Measurements from ENCODE around the gene GLT8D2.

GLT8D2 gene

GRCh38 chr12:103960616-103961227 is 89.3 kb downstream of the GLT8D2 start:
- no peak for DNase-seq (ENCODE audit: low read depth, low spot score)

DNA sequence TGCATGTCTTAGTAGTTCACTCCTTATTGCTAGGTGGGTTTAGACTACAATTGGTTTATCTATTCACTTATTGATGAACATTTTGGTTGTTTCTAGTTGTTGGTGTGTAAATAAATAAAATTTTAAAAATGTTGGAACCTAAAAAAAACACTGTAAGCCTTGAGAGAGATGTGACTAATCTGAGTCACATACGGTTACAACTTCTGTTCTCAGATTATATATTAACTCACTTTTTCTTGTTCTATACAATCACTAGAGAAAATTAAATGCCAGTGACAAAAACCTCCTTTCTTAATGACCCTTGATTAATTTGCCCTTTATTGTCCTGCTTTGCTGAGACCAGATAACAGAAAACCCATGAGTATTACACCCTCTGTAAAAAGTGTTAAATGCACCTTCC is 91.4 kb downstream of the GLT8D2 start:
- no peak overlapping the region for H3K4me3 ChIP-seq (ENCODE audit: low read length)
- no peak for DNase-seq (ENCODE audit: low read depth, low spot score)

More at GRCh38 chr12:103960616-103961227, 89.3 kb downstream of the GLT8D2 start:
- no peak overlapping the region for H3K4me3 ChIP-seq (ENCODE audit: low read length)

DNA sequence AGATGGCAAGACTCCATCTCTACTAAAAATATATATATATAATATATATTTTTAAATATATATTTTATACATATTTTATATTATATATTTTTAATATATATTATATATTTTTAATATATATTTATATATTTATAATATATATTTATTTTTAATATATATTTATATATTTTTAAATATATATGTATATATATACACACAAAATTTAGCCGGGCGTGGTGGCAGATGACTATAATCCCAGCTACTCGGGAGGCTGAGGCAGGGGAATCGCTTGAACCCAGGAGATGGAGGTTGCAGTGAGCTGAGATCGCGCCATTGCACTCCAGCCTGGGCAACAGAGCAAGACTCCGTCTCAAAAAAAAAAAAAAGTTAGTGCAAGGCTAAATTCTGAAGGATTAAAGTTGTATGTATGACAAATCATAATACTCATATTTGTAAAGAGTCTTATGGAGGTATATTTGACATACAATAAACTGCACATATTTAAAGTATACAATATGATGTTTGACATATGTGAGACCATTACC is 92.1 kb downstream of the GLT8D2 start:
- DNase-seq (ENCODE audit: low read depth, low spot score): no peak
- peak overlapping the region; percentile 96 for H3K4me3 ChIP-seq (ENCODE audit: low read length)

DNA sequence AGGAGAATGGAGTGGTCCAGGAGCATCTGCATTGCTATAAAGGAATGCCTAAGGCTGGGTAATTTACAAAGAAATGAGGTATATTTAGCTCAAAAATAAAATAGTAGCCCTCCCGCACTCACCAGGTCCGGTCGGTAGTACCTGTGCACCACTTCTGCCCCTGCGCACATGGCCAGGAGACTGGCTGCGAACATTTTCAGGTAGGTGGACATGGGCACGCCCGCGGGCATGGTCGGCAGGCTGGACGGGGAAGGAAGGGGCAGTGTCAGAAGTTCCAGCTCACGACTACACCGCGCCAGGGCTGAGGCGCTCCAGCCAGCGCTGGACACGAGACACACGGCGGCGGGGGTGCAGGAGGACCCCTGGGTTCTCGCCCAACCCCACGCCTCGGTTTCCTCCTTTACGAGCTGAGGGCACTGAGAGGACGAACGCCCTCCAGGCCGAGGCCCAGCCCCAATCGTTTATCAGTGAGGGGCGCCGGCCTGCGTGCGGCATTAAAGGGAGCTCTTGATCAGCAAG is 93.4 kb downstream of the GLT8D2 start:
- peak overlapping the region; percentile 96 for H3K4me3 ChIP-seq (ENCODE audit: low read length)
- DNase-seq (ENCODE audit: low read depth, low spot score): no peak

DNA sequence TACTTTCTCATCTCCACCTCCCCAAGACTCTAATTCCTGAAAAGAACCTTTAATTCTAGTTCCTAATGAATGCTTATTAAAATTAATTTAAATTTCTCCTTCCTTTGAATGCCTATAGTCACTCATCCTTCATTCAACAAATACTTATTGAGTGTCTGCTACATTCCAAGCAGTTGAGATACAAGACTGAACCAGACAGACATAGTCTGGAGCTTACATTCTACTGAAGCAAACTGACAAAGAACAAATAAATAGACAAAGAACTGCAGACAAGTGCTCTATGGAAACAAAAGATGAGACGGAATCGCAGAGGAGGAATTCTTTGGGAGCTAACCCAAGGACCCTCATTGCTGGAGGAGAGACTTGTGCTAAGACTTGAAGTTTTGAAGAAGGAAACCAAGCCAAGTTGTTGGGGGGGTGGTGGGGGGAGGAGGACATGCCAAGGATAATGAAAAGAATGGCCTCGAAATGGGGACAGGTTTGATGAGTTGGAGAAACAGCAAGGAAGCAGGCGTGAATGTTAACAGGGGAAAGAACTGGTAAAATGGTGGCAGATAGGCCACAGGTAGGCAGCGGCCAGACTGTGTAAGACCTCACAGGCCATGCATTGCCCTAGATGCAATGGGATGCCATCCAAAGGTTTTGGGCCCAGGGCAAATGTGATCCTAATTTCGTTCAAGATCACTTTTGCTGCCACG is 94.0 kb downstream of the GLT8D2 start:
- peak overlapping the region; percentile 96 for H3K4me3 ChIP-seq (ENCODE audit: low read length)
- no peak for DNase-seq (ENCODE audit: low read depth, low spot score)

GRCh38 chr12:103952497-103952896 is 97.5 kb downstream of the GLT8D2 start:
- DNase-seq (ENCODE audit: low read depth, low spot score): no peak
- H3K4me3 ChIP-seq (ENCODE audit: low read length): no peak overlapping the region

GRCh38 chr12:103948746-103949406 is 101.1 kb downstream of the GLT8D2 start:
- no peak overlapping the region for H3K4me3 ChIP-seq (ENCODE audit: low read length)
- no peak for DNase-seq (ENCODE audit: low read depth, low spot score)

DNA sequence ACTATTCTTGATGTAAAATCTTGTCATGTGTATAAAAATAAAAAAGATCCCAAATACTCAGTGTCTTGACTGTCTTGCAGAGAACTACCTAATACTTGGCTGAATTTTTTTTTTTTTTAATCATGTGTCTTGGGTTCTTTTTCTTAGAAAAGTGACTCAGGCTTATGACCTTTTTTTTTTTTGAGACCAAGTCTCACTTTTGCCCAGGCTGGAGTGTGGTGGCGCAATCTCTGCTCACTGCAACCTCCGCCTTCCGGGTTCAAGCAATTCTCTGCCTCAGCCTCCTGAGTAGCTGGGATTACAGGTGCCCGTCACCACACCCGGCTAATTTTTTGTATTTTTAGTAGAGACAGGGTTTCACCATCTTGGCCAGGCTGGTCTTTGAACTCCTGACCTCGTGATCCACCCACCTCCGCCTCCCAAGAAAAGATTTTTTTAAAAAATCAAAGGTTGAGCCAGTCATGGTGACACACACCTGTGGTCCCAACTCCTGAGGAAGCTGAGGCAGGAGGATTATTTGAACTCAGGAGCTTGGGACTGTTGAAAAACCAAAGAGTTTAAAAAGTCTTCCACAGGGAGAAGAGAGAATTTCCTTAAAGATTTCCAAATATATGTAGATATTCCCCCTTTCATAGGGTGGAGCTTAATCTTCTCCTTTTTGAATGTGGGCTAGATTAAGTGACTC is 102.0 kb downstream of the GLT8D2 start:
- no peak for DNase-seq (ENCODE audit: low read depth, low spot score)
- H3K4me3 ChIP-seq (ENCODE audit: low read length): no peak overlapping the region

DNA sequence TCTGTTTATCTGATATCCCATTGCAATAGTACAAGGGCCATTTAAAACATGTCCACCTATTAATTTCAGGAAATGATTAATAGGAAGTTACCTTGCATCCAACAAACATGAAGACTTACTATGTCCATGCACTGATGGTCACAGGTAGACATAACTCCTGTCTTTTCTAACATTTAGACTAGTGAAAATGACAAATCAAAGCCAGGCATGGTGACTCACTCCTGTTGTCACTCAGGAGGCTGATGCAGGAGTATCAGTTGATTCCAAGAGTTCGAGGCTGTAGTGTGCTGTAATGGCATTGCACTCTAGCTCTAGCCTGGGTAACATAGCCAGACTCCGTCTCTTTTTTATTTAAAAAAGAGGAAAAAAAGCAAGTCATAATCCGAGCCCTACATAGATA is 105.0 kb downstream of the GLT8D2 start:
- H3K4me3 ChIP-seq (ENCODE audit: low read length): no peak overlapping the region
- no peak for DNase-seq (ENCODE audit: low read depth, low spot score)
